Trophoblast cell (in vitro differentiated cells and primary cell): ENCODE data around the gene TAS2R60.

Experiments used
- DNase-seq, 2 donors: peaks; one replicate each; pipeline ENCODE4 v3.0.0-alpha.2; 2016
- H2AFZ ChIP-seq: 2 replicates; pipeline ENCODE4 v1.6.1; 2013; ENCODE audit warnings: low read length, moderate library complexity, mild to moderate bottlenecking; ENCODE audit not compliant: insufficient read depth, poor library complexity
- H2AK5ac ChIP-seq: 2 replicates; pipeline ENCODE4 v1.6.1; 2013; ENCODE audit warnings: mild to moderate bottlenecking, low read length
- H2BK120ac ChIP-seq: 2 replicates; pipeline ENCODE4 v1.6.1; 2013; ENCODE audit warnings: low read length, mild to moderate bottlenecking, moderate library complexity; ENCODE audit not compliant: insufficient read depth, poor library complexity
- H2BK12ac ChIP-seq: 2 replicates; pipeline ENCODE4 v1.6.1; 2013; ENCODE audit warnings: mild to moderate bottlenecking, low read length, moderate library complexity
- H2BK5ac ChIP-seq: 2 replicates; pipeline ENCODE4 v1.6.1; 2013; ENCODE audit warnings: low read length, low read depth, moderate library complexity, mild to moderate bottlenecking; ENCODE audit not compliant: poor library complexity
- H3K14ac ChIP-seq: 2 replicates; pipeline ENCODE4 v1.6.1; 2013; ENCODE audit warnings: mild to moderate bottlenecking, low read length
- H3K18ac ChIP-seq: 2 replicates; pipeline ENCODE4 v1.6.1; 2013; ENCODE audit warnings: mild to moderate bottlenecking, low read length
- H3K23ac ChIP-seq: 2 replicates; pipeline ENCODE4 v1.6.1; 2013; ENCODE audit warnings: low read length
- H3K27ac ChIP-seq: 2 replicates; pipeline ENCODE4 v1.5.1; 2013; ENCODE audit warnings: low read depth, mild to moderate bottlenecking, inconsistent platforms, low read length, moderate library complexity
- H3K27me3 ChIP-seq: 2 replicates; pipeline ENCODE4 v1.6.1; 2013; ENCODE audit warnings: inconsistent platforms, mild to moderate bottlenecking, low read length, moderate library complexity; ENCODE audit not compliant: insufficient read depth
- H3K36me3 ChIP-seq, 2 experiments: 1 replicate in 1 of 2; 2 replicates in 1 of 2; pipeline ENCODE4 v1.6.1; 2013; ENCODE audit warnings: low read length in 2 of 2, mild to moderate bottlenecking in 2 of 2, moderate library complexity in 1 of 2; ENCODE audit not compliant: insufficient read depth in 2 of 2, control insufficient read depth in 1 of 2
- H3K4ac ChIP-seq: 2 replicates; pipeline ENCODE4 v1.6.1; 2013; ENCODE audit warnings: low read depth, mild to moderate bottlenecking, low read length, moderate library complexity
- H3K4me1 ChIP-seq, 2 experiments: 1 replicate in 1 of 2; 2 replicates in 1 of 2; pipeline ENCODE4 v1.6.1; 2013; ENCODE audit warnings: low read length in 2 of 2, mild to moderate bottlenecking in 2 of 2, moderate library complexity in 1 of 2; ENCODE audit not compliant: insufficient read depth in 2 of 2, control insufficient read depth in 1 of 2
- H3K4me2 ChIP-seq: 2 replicates; pipeline ENCODE4 v1.6.1; 2013; ENCODE audit warnings: inconsistent platforms, mild to moderate bottlenecking, low read length, moderate library complexity
- H3K4me3 ChIP-seq: 2 replicates; pipeline ENCODE4 v1.5.1; 2013; ENCODE audit warnings: mild to moderate bottlenecking, low read depth, low read length, inconsistent platforms
- H3K79me1 ChIP-seq: one replicate; pipeline ENCODE4 v1.6.1; 2013; ENCODE audit warnings: low read length
- H3K79me2 ChIP-seq: 2 replicates; pipeline ENCODE4 v1.6.1; 2013; ENCODE audit warnings: low read length, mild to moderate bottlenecking; ENCODE audit not compliant: control insufficient read depth, insufficient read depth, poor library complexity
- H3K9ac ChIP-seq: 2 replicates; pipeline ENCODE4 v1.6.1; 2013; ENCODE audit warnings: mild to moderate bottlenecking, low read length
- H3K9me3 ChIP-seq: 2 replicates; pipeline ENCODE4 v1.6.1; 2013; ENCODE audit warnings: low read depth, mild to moderate bottlenecking, control low read depth, inconsistent platforms, low read length; ENCODE audit not compliant: insufficient read depth
- H4K12ac ChIP-seq: 2 replicates; pipeline ENCODE4 v1.6.1; 2013; ENCODE audit warnings: low read depth, mild to moderate bottlenecking, low read length, moderate library complexity
- H4K8ac ChIP-seq: 2 replicates; pipeline ENCODE4 v1.6.1; 2013; ENCODE audit warnings: low read depth, mild to moderate bottlenecking, low read length, moderate library complexity
- H4K91ac ChIP-seq: one replicate; pipeline ENCODE4 v1.6.1; 2013; ENCODE audit warnings: low read depth, mild to moderate bottlenecking, low read length, moderate library complexity
- WGBS: extraction: QIAGEN DNeasy Blood & Tissue Kit; methylation state at CpG from one replicate; pipeline ENCODE4 v1.1.7; 2013; ENCODE audit warnings: missing lambda C conversion rate; ENCODE audit not compliant: insufficient read length, insufficient coverage; ENCODE audit errors: extremely low coverage; 5-methylcytosine and 5-hydroxymethylcytosine counted together

TAS2R60 gene

GRCh38 chr7:143451746-143452145 is 8.5 kb downstream of the TAS2R60 start:
- Histone ChIP-seq H3K4ac (no peak overlapping the region), H2BK5ac (no peak overlapping the region), H3K9me3 (peaks cover 1% of the 10 kb centered on the region), H2BK120ac (no peak overlapping the region), H3K79me1 (no peaks in the 10 kb centered on the region), H2AFZ (no peak overlapping the region), H3K27me3 (no peaks in the 10 kb centered on the region), H3K9ac (no peak overlapping the region), H3K79me2 (no peaks in the 10 kb centered on the region), H3K18ac (no peak overlapping the region), H3K36me3 (no peaks in the 10 kb centered on the region), H4K12ac (no peak overlapping the region), H3K14ac (no peak overlapping the region), H4K8ac (no peak overlapping the region), H2BK12ac (no peak overlapping the region), H4K91ac (no peak overlapping the region), H2AK5ac (no peak overlapping the region), H3K4me2 (no peak overlapping the region), H3K27ac (no peak overlapping the region), H3K4me1 (peaks cover 0 to 3% of the 10 kb centered on the region in 2 experiments), H3K23ac (no peak overlapping the region), H3K4me3 (no peak overlapping the region)
- no CpG with 5 or more reads among the region's 1 CpG for WGBS
- peak; percentile 31 to 76 for DNase-seq

GRCh38 chr7:143452495-143452894 is 9.2 kb downstream of the TAS2R60 start:
- peaks cover 0 to 3% of the 10 kb centered on the region in 2 experiments for H3K4me1 ChIP-seq
- H3K23ac ChIP-seq = no peak overlapping the region
- peak; percentile 64 to 84 for DNase-seq
- H3K4ac ChIP-seq = no peak overlapping the region
- no peak overlapping the region for H2BK120ac ChIP-seq
- H3K4me3 ChIP-seq = no peak overlapping the region
- no peak overlapping the region for H4K12ac ChIP-seq
- no peak overlapping the region for H3K4me2 ChIP-seq
- no peak overlapping the region for H3K14ac ChIP-seq
- no peak overlapping the region for H3K18ac ChIP-seq
- no peaks in the 10 kb centered on the region for H3K27me3 ChIP-seq
- no peak overlapping the region for H3K27ac ChIP-seq
- H3K9me3 ChIP-seq = peaks cover 1% of the 10 kb centered on the region
- H3K9ac ChIP-seq = no peak overlapping the region
- H2BK5ac ChIP-seq = no peak overlapping the region
- H2BK12ac ChIP-seq = no peak overlapping the region
- no peaks in the 10 kb centered on the region for H3K79me1 ChIP-seq
- no peak overlapping the region for H4K8ac ChIP-seq
- H3K36me3 ChIP-seq = no peaks in the 10 kb centered on the region
- no CpG with 5 or more reads among the region's 2 CpGs for WGBS
- H2AK5ac ChIP-seq = no peak overlapping the region
- no peaks in the 10 kb centered on the region for H3K79me2 ChIP-seq
- H2AFZ ChIP-seq = no peak overlapping the region
- no peak overlapping the region for H4K91ac ChIP-seq

- Histone ChIP-seq H2AK5ac (no peak overlapping the region), H3K36me3 (no peaks in the 10 kb centered on the region), H2BK12ac (no peak overlapping the region), H3K4me3 (no peak overlapping the region), H3K4me2 (no peak overlapping the region), H3K9ac (no peak overlapping the region), H3K27ac (no peak overlapping the region), H4K8ac (no peak overlapping the region), H3K9me3 (peaks cover 1% of the 10 kb centered on the region), H3K27me3 (no peaks in the 10 kb centered on the region), H3K4ac (no peak overlapping the region), H4K12ac (no peak overlapping the region), H2BK5ac (no peak overlapping the region), H3K79me2 (no peaks in the 10 kb centered on the region), H3K18ac (no peak overlapping the region), H4K91ac (no peak overlapping the region), H3K4me1 (peaks cover 0 to 3% of the 10 kb centered on the region in 2 experiments), H3K14ac (no peak overlapping the region), H2AFZ (no peak overlapping the region), H3K23ac (no peak overlapping the region), H3K79me1 (no peaks in the 10 kb centered on the region), H2BK120ac (no peak overlapping the region)
- no CpG with 5 or more reads among the region's 1 CpG for WGBS
- DNase-seq = peak in 1 of 2 donors; percentile 82
Observed at GRCh38 chr7:143454091-143454680, 10.9 kb downstream of the TAS2R60 start.

- no peak overlapping the region for H2AK5ac ChIP-seq
- no peaks in the 10 kb centered on the region for H3K79me1 ChIP-seq
- no peak overlapping the region for H2AFZ ChIP-seq
- H4K91ac ChIP-seq = no peak overlapping the region
- peaks cover 1% of the 10 kb centered on the region for H3K9me3 ChIP-seq
- H2BK5ac ChIP-seq = no peak overlapping the region
- no peak overlapping the region for H4K12ac ChIP-seq
- no peak overlapping the region for H3K23ac ChIP-seq
- H3K27ac ChIP-seq = no peak overlapping the region
- no peak overlapping the region for H2BK12ac ChIP-seq
- no peak for DNase-seq
- no CpG with 5 or more reads among the region's 2 CpGs for WGBS
- no peak overlapping the region for H3K18ac ChIP-seq
- no peak overlapping the region for H4K8ac ChIP-seq
- no peak overlapping the region for H3K14ac ChIP-seq
- no peak overlapping the region for H3K4me2 ChIP-seq
- no peaks in the 10 kb centered on the region for H3K36me3 ChIP-seq
- H3K4me3 ChIP-seq = no peak overlapping the region
- H3K9ac ChIP-seq = no peak overlapping the region
- H2BK120ac ChIP-seq = no peak overlapping the region
- no peaks in the 10 kb centered on the region for H3K79me2 ChIP-seq
- no peaks in the 10 kb centered on the region for H3K27me3 ChIP-seq
- peaks cover 0 to 3% of the 10 kb centered on the region in 2 experiments for H3K4me1 ChIP-seq
- H3K4ac ChIP-seq = no peak overlapping the region
Observed at GRCh38 chr7:143455491-143455890, 12.2 kb downstream of the TAS2R60 start.
